ENCODE data around the gene MORN5.

DNA sequence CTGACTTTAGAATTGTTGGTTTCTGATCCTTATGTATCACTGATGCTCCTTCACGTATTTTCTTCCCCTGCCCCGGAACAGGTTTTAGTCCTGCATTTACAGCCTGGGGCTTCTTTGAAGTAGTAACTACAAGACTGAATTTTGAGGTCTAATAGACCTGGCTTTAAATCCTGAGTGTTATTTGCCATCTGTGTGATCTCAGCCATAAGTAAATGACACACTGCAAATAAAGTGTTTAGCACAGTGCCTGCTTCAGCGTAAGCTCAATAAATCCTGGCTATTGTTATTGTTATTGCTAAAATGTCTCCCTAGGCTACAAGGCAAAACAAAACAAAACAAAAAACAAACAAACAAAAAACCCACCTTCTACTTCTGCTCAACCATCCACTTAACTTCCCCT is 84.6 kb downstream of the MORN5 start:
- TF ChIP-seq CTCF (IDR thresholded peaks at IDR 0.05) (no peak), POLR2A (IDR thresholded peaks at IDR 0.05) (no peak)
